CD4-positive, alpha-beta T cell (primary cell): ENCODE results near the gene EVA1A. TPM values are rescaled to one million over a fixed set of nuclear protein-coding genes. Genes with fewer than 3 reads are reported as not detected.

ENCODE experiments used
- ATAC-seq: fragments of 200-7000 bp; cut with Tn5 transposase; one replicate; pipeline ENCODE4 v1.10.0; 2022; ENCODE audit warnings: mild to moderate bottlenecking; ENCODE audit not compliant: poor library complexity
- CTCF ChIA-PET: fragments of 350-600 bp; sonication (Branson Sonifier 250); formaldehyde crosslinking; loops from one replicate; lab custom pipeline; 2021; ENCODE audit warnings: antibody characterized with exemption, inconsistent platforms; lab: Charles Lee
- POLR2A ChIA-PET: fragments of 350-600 bp; sonication (Branson Sonifier 250); formaldehyde crosslinking; loops from one replicate; lab custom pipeline; 2021; ENCODE audit warnings: antibody characterized with exemption, inconsistent platforms; lab: Charles Lee
- DNase-seq, 14 experiments: peaks; one replicate each; pipeline ENCODE4 v3.0.0-alpha.2; 2013 to 2020; ENCODE audit warnings: mixed read lengths in 2 of 14
- H3K27ac ChIP-seq, 2 donors: one replicate each; pipeline versions ENCODE4 v1.5.1 to v1.7.0; 2013; ENCODE audit warnings: low read length in 2 of 2, low read depth in 1 of 2, mild to moderate bottlenecking in 1 of 2
- H3K27me3 ChIP-seq, 2 experiments: 1 replicate in 1 of 2; 2 replicates in 1 of 2; pipeline versions ENCODE4 v1.6.1 to v1.7.0; 2013; ENCODE audit warnings: low read length in 2 of 2, control low read depth in 1 of 2, mild to moderate bottlenecking in 1 of 2, moderate library complexity in 1 of 2; ENCODE audit not compliant: insufficient read depth in 2 of 2, control insufficient read depth in 1 of 2
- H3K36me3 ChIP-seq: one replicate; pipeline ENCODE4 v1.6.1; 2013; ENCODE audit warnings: low read length, control low read depth; ENCODE audit not compliant: insufficient read depth
- H3K4me1 ChIP-seq: one replicate; pipeline ENCODE4 v1.6.1; 2013; ENCODE audit warnings: low read length, control low read depth; ENCODE audit not compliant: insufficient read depth
- H3K4me3 ChIP-seq: one replicate; pipeline ENCODE4 v1.5.1; 2013; ENCODE audit warnings: mild to moderate bottlenecking, low read length, moderate library complexity
- H3K9me3 ChIP-seq, 2 experiments: 1 replicate in 1 of 2; 2 replicates in 1 of 2; pipeline versions ENCODE4 v1.6.1 to v1.7.0; 2013; ENCODE audit warnings: low read length in 2 of 2, mild to moderate bottlenecking in 2 of 2, control low read depth in 1 of 2, moderate library complexity in 1 of 2; ENCODE audit not compliant: control insufficient read depth in 1 of 2, insufficient read depth in 1 of 2
- H3K27ac Mint-ChIP-seq: one replicate; pipeline ENCODE4 v1.8.0; 2020; ENCODE audit warnings: mixed read lengths
- H3K27me3 Mint-ChIP-seq: one replicate; pipeline ENCODE4 v1.8.0; 2021; ENCODE audit warnings: mixed read lengths
- H3K36me3 Mint-ChIP-seq: one replicate; pipeline ENCODE4 v1.8.0; 2021; ENCODE audit warnings: low read depth, mixed read lengths
- H3K4me1 Mint-ChIP-seq: one replicate; pipeline ENCODE4 v1.8.0; 2021; ENCODE audit warnings: low read depth, mixed read lengths
- H3K4me3 Mint-ChIP-seq: one replicate; pipeline ENCODE4 v1.8.0; 2020; ENCODE audit warnings: mild to moderate bottlenecking, mixed read lengths
- H3K9me3 Mint-ChIP-seq: one replicate; pipeline ENCODE4 v1.8.0; 2020; ENCODE audit warnings: mixed read lengths
- CTCF ChIP-seq: fragments of 200-600 bp; IDR thresholded peaks from one replicate; pipeline ENCODE4 v1.8.0; 2022; ENCODE audit warnings: antibody characterized with exemption, mild to moderate bottlenecking
- intact Hi-C, 2 experiments: fragments of 100-400 bp; cut with DNase I in 1 of 2; cut with micrococcal nuclease in 1 of 2; formaldehyde crosslinking; loops; one replicate each; pipeline versions ENCODE4 v1.15.1 to v1.9.0; 2023 to 2025; cut with DNase I, micrococcal nuclease
- total RNA-seq, 174 experiments: library from RNA in 2 of 174; stranded (reverse) in 2 of 174; gene quantifications; one replicate each; pipeline ENCODE4 v1.2.3 and lab custom pipeline; 2021 to 2026

EVA1A gene
- total RNA-seq, 2 experiments from 2014 or later = not detected

- H3K9me3 ChIP-seq = peaks cover 0 to 6% of the 10 kb centered on the region in 2 experiments
- intact Hi-C loops = no loop called here
- H3K27ac ChIP-seq = no peak overlapping the region
- H3K9me3 Mint-ChIP-seq = no peaks in the 10 kb centered on the region
- CTCF ChIA-PET = no interaction called here
- POLR2A ChIA-PET = no interaction called here
- no peaks in the 10 kb centered on the region for H3K4me1 ChIP-seq
- H3K4me1 Mint-ChIP-seq = no peaks in the 10 kb centered on the region
- no peaks in the 10 kb centered on the region for H3K36me3 ChIP-seq
- no peaks in the 10 kb centered on the region for H3K36me3 Mint-ChIP-seq
- peaks cover 8 to 13% of the 10 kb centered on the region in 2 experiments for H3K27me3 ChIP-seq
- H3K27me3 Mint-ChIP-seq = peaks cover 32% of the 10 kb centered on the region
- no peak for TF ChIP-seq CTCF
- H3K27ac Mint-ChIP-seq = no peak overlapping the region
- no peak for ATAC-seq
- no peak for DNase-seq
- H3K4me3 ChIP-seq = no peak overlapping the region
- H3K4me3 Mint-ChIP-seq = no peak overlapping the region
Measured at GRCh38 chr2:75528221-75528977, 32.3 kb downstream of the EVA1A start.

- TF ChIP-seq CTCF = no peak
- no peaks in the 10 kb centered on the region for H3K36me3 Mint-ChIP-seq
- H3K4me1 ChIP-seq = no peaks in the 10 kb centered on the region
- H3K27ac ChIP-seq = no peak overlapping the region
- H3K36me3 ChIP-seq = no peaks in the 10 kb centered on the region
- peaks cover 0 to 6% of the 10 kb centered on the region in 2 experiments for H3K9me3 ChIP-seq
- ATAC-seq = no peak
- ChIA-PET POLR2A (no interaction called here), CTCF (no interaction called here)
- peaks cover 32% of the 10 kb centered on the region for H3K27me3 Mint-ChIP-seq
- intact Hi-C loops = no loop called here
- H3K9me3 Mint-ChIP-seq = no peaks in the 10 kb centered on the region
- peaks cover 11 to 13% of the 10 kb centered on the region in 2 experiments for H3K27me3 ChIP-seq
- H3K4me1 Mint-ChIP-seq = no peaks in the 10 kb centered on the region
- H3K27ac Mint-ChIP-seq = no peak overlapping the region
- H3K4me3 Mint-ChIP-seq = no peak overlapping the region
- H3K4me3 ChIP-seq = no peak overlapping the region
- no peak for DNase-seq
Measured at GRCh38 chr2:75527676-75528075, 33.1 kb downstream of the EVA1A start.

- no peak overlapping the region for H3K4me3 ChIP-seq
- POLR2A ChIA-PET = no interaction called here
- H3K4me3 Mint-ChIP-seq = no peak overlapping the region
- H3K9me3 Mint-ChIP-seq = no peaks in the 10 kb centered on the region
- H3K27ac Mint-ChIP-seq = no peak overlapping the region
- no peaks in the 10 kb centered on the region for H3K4me1 Mint-ChIP-seq
- peaks cover 11 to 13% of the 10 kb centered on the region in 2 experiments for H3K27me3 ChIP-seq
- CTCF ChIA-PET = no interaction called here
- peaks cover 0 to 6% of the 10 kb centered on the region in 2 experiments for H3K9me3 ChIP-seq
- no peaks in the 10 kb centered on the region for H3K36me3 ChIP-seq
- intact Hi-C loops = no loop called here
- H3K27me3 Mint-ChIP-seq = peaks cover 27% of the 10 kb centered on the region
- no peak for TF ChIP-seq CTCF
- H3K4me1 ChIP-seq = no peaks in the 10 kb centered on the region
- H3K27ac ChIP-seq = no peak overlapping the region
- H3K36me3 Mint-ChIP-seq = no peaks in the 10 kb centered on the region
- DNase-seq (no peak), ATAC-seq (no peak)
Measured at GRCh38 chr2:75526842-75527241, 33.9 kb downstream of the EVA1A start.
